Myocyte (in vitro differentiated cells): ENCODE data around the gene TNNC2. TPM values are rescaled to one million over a fixed set of nuclear protein-coding genes. Genes with fewer than 3 reads are reported as not detected.

Experiments
- DNase-seq: peaks from one replicate; pipeline ENCODE4 v3.0.0-alpha.2; 2012; ENCODE audit warnings: low read depth
- total RNA-seq: library from RNA; depleted of rRNA; stranded (reverse); fragments of >200 nt; gene quantifications from 2 replicates; pipeline ENCODE4 v1.2.3, GENCODE V29; 2014

TNNC2 gene
- total RNA-seq, 1 donor from 2014 or later = 849 TPM

- DNase-seq = no peak
Measured at GRCh38 chr20:45782890-45783289, 44.2 kb downstream of the TNNC2 start.

- DNase-seq = peak; percentile 82
Measured at GRCh38 chr20:45781391-45781931, 45.7 kb downstream of the TNNC2 start.

- DNase-seq = no peak
Measured at GRCh38 chr20:45780159-45780558, 47.0 kb downstream of the TNNC2 start.

- DNase-seq = peak; percentile 98
Measured at GRCh38 chr20:45779011-45779915, 47.8 kb downstream of the TNNC2 start.

GRCh38 chr20:45776931-45777330, 50.2 kb downstream of the TNNC2 start:
- DNase-seq = no peak

- DNase-seq = no peak
Measured at GRCh38 chr20:45775411-45775810, 51.7 kb downstream of the TNNC2 start.

- DNase-seq = no peak
Measured at GRCh38 chr20:45774945-45775344, 52.2 kb downstream of the TNNC2 start.

Other genes starting within 250 kb of the TNNC2 start
- gene WFDC8, start 248.0 kb downstream of the TNNC2 start, total RNA-seq = not detected in 2 replicates
- gene WFDC10A, start 197.6 kb downstream of the TNNC2 start, total RNA-seq = not detected in 2 replicates
- not detected in 2 replicates for gene WFDC9, start 196.0 kb downstream of the TNNC2 start, total RNA-seq
- gene WFDC11, start 157.1 kb downstream of the TNNC2 start, total RNA-seq = not detected in 2 replicates
- not detected in 2 replicates for gene WFDC13, start 125.3 kb downstream of the TNNC2 start, total RNA-seq
- gene WFDC10B, start 122.3 kb downstream of the TNNC2 start, total RNA-seq = not detected in 2 replicates
- not detected in 2 replicates for gene SPINT4, start 105.0 kb downstream of the TNNC2 start, total RNA-seq
- 0.24 and 1.8 TPM in 2 replicates for gene WFDC3, start 35.4 kb downstream of the TNNC2 start, total RNA-seq
- 27.1 and 31.6 TPM in 2 replicates for gene DNTTIP1, start 35.4 kb downstream of the TNNC2 start, total RNA-seq
- 1.8 and 2.4 TPM in 2 replicates for gene UBE2C, start 14.7 kb downstream of the TNNC2 start, total RNA-seq
- gene SNX21, start 6.5 kb upstream of the TNNC2 start, total RNA-seq = 131 and 161 TPM in 2 replicates
- 29.8 and 47.2 TPM in 2 replicates for gene ACOT8, start 30.1 kb upstream of the TNNC2 start, total RNA-seq
- 4.5 and 4.7 TPM in 2 replicates for gene ZSWIM3, start 30.3 kb upstream of the TNNC2 start, total RNA-seq
- 10.4 and 11.4 TPM in 2 replicates for gene ZSWIM1, start 53.9 kb upstream of the TNNC2 start, total RNA-seq
- gene SPATA25, start 60.3 kb upstream of the TNNC2 start, total RNA-seq = 5.9 and 10.2 TPM in 2 replicates
- 34.3 and 35.1 TPM in 2 replicates for gene NEURL2, start 63.9 kb upstream of the TNNC2 start, total RNA-seq
- gene CTSA, start 64.0 kb upstream of the TNNC2 start, total RNA-seq = 218 and 227 TPM in 2 replicates
- gene PLTP, start 84.8 kb upstream of the TNNC2 start, total RNA-seq = 12.9 and 14.2 TPM in 2 replicates
- 15.7 and 16.0 TPM in 2 replicates for gene PCIF1, start 107.4 kb upstream of the TNNC2 start, total RNA-seq
- gene ZNF335, start 144.9 kb upstream of the TNNC2 start, total RNA-seq = 14.7 and 15.2 TPM in 2 replicates
- gene MMP9, start 181.6 kb upstream of the TNNC2 start, total RNA-seq = not detected in 2 replicates
- not detected in 2 replicates for gene SLC12A5, start 201.9 kb upstream of the TNNC2 start, total RNA-seq